GM12872 (cell line): ENCODE data around the gene SGCA.

Experiments used
- CTCF ChIP-seq: IDR thresholded peaks from 3 replicates; pipeline ENCODE4 v1.5.1; 2011; ENCODE audit warnings: low read depth, mild to moderate bottlenecking, low read length, moderate library complexity; ENCODE audit not compliant: insufficient read depth

SGCA gene

GRCh38 chr17:50166518-50167181, 845 bp downstream of the SGCA start:
- TF ChIP-seq CTCF = no peak

DNA sequence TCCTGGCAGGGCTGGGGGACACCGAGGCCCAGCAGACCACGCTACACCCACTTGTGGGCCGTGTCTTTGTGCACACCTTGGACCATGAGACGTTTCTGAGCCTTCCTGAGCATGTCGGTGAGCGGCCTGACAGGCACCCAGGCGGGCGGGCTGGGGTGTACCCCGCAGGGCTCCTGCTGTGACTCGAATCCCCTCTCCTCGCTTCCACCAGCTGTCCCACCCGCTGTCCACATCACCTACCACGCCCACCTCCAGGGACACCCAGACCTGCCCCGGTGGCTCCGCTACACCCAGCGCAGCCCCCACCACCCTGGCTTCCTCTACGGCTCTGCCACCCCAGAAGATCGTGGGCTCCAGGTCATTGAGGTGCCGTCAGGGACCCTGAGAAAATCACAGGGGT, 1.6 kb downstream of the SGCA start:
- no peak for TF ChIP-seq CTCF

- TF ChIP-seq CTCF = no peak
Measured at GRCh38 chr17:50168319-50168718, 2.5 kb downstream of the SGCA start.

DNA sequence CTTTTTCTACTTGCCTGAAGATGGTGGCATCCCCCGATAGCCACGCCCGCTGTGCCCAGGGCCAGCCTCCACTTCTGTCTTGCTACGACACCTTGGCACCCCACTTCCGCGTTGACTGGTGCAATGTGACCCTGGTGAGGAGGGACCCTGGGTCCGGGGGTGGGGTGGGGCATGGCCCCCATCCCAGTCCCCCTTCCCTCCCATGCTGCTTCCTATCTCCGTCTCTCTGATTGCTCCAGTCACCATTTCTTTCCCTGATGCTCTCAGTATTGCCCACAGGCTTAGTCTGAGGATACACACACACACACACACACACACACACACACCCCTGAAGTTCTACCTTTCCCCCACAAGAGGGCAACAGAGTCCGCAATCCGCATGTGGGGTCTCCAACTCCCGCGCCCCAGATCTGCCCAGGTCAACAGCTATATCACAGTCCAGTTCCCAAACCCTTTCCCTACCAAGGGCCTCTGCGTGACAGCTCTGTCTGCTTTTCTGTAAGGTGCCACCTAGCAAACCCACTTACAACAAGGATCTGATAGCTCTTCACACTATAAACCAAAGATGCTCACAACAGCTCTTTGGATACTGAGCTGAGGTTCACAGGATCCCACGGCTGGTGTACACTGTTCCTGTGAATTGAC, 3.4 kb downstream of the SGCA start:
- peak; percentile 94 for TF ChIP-seq CTCF

- TF ChIP-seq CTCF = no peak
Measured at GRCh38 chr17:50169881-50170459, 4.2 kb downstream of the SGCA start.

DNA sequence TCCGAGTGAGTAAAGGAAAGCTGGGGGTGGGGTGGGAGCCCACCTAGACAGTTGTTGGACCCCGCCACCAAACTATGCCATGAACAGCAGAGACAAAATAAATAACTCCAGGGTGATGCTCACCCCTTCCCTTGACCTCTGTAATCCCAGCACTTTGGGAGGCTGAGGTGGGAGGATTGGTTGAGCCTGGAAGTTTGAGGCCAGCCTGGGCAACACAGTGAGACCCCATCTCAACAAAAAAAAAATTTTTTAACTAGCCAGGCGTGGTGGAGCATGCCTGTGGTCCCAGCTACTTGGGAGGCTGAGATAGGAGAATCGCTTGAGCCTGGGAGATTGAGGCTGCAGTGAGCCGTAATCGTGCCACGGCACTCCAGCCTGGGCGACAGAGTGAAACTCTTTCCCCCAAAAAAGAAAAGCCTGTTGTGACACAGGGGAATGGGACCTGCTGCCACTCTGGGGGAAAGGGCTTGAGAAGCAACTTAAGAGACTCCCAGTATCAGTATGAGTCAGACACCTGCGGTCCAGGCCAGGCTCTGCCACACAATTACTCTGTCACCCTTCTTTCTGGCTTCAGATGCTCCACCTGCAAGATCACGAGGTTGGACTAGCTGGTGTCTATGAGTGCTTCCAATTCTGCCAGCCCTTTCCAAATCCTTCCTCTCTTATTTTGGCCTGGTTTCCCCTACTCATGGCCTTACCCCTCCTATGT, 5.0 kb downstream of the SGCA start:
- no peak for TF ChIP-seq CTCF

DNA sequence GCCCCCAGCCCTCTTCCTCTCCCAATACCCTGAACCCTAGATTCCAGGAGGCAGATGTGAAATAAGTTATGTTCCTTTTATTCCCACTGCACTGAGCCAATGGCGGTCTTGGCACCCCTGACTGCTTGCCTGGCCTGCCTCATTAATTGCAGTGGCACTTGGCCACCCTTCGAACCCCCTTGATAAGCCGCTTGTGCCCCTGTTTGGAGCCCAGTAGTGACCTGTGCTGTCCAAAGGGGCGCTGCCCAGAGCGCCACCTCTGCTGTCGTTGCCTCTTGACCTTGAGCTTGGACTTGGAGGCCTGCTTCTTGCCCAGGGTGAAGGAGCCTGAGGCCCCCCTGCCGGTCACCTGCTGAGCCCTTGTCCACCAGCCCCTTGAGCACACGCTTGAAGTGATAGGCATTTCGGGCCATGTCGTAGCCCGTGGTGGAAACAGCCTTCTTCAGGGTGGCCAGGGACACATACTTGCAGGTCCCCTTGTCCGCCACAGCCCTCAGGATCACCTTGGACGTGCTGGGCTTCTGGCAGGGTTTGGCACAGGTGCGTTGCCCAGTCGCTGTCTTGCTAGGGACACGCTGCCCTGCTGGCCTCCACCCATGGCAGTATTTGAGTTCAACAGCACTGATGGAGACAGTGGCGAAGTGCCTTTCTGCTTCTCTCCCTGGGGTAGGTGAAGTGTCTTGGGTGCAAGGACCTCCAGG, 5.7 kb downstream of the SGCA start:
- TF ChIP-seq CTCF = no peak
